MM.1S (cell line): ENCODE measurements around the gene TSGA10IP.

Source experiments
- DNase-seq: peaks from one replicate; pipeline ENCODE4 v3.0.0-alpha.2; 2015
- H2AFZ ChIP-seq: fragments of 300-600 bp; sonication (generic); 2 replicates; pipeline ENCODE4 v1.6.0; 2016; ENCODE audit warnings: antibody characterized with exemption, low read length
- H3F3A ChIP-seq: fragments of 300-600 bp; sonication (generic); 2 replicates; pipeline ENCODE4 v1.6.1; 2016; ENCODE audit warnings: mild to moderate bottlenecking, antibody characterized with exemption, low read length, moderate library complexity, mixed read lengths; ENCODE audit not compliant: insufficient read depth
- H3K27ac ChIP-seq: fragments of 300-600 bp; sonication (generic); 2 replicates; pipeline ENCODE4 v1.5.1; 2016; ENCODE audit warnings: mild to moderate bottlenecking, low read length
- H3K27me3 ChIP-seq: fragments of 300-600 bp; sonication (generic); replicated peaks from 2 replicates; pipeline ENCODE4 v1.6.0; 2016; ENCODE audit warnings: low read length; ENCODE audit not compliant: insufficient read depth
- H3K36me3 ChIP-seq: fragments of 300-600 bp; sonication (generic); replicated peaks from 2 replicates; pipeline ENCODE4 v1.6.1; 2016; ENCODE audit warnings: mild to moderate bottlenecking, low read length, mixed read lengths; ENCODE audit not compliant: insufficient read depth
- H3K4me1 ChIP-seq: fragments of 300-600 bp; sonication (generic); 2 replicates; pipeline ENCODE4 v1.6.1; 2016; ENCODE audit warnings: low read length, mixed read lengths
- H3K4me2 ChIP-seq: fragments of 300-600 bp; sonication (generic); 2 replicates; pipeline ENCODE4 v1.6.0; 2016; ENCODE audit warnings: low read depth, low read length
- H3K4me3 ChIP-seq: fragments of 300-600 bp; sonication (generic); 2 replicates; pipeline ENCODE4 v1.5.1; 2016; ENCODE audit warnings: low read length, mixed read lengths
- H3K79me2 ChIP-seq: fragments of 300-600 bp; sonication (generic); 2 replicates; pipeline ENCODE4 v1.6.1; 2016; ENCODE audit warnings: mixed run types, low read length, mixed read lengths
- H3K9ac ChIP-seq: fragments of 300-600 bp; sonication (generic); 2 replicates; pipeline ENCODE4 v1.6.1; 2016; ENCODE audit warnings: low read length, mixed read lengths
- H3K9me2 ChIP-seq: fragments of 300-600 bp; sonication (generic); replicated peaks from 2 replicates; pipeline ENCODE4 v1.6.1; 2016; ENCODE audit warnings: mild to moderate bottlenecking, low read length, mixed read lengths; ENCODE audit not compliant: insufficient read depth
- H3K9me3 ChIP-seq: fragments of 300-600 bp; sonication (generic); replicated peaks from 2 replicates; pipeline ENCODE4 v1.6.1; 2016; ENCODE audit warnings: mild to moderate bottlenecking, low read length, mixed read lengths; ENCODE audit not compliant: insufficient read depth
- H4K20me1 ChIP-seq: fragments of 300-600 bp; sonication (generic); 2 replicates; pipeline ENCODE4 v1.6.1; 2016; ENCODE audit warnings: mild to moderate bottlenecking, low read length, moderate library complexity, mixed read lengths; ENCODE audit not compliant: insufficient read depth
- CTCF ChIP-seq: fragments of 300-600 bp; sonication (generic); IDR thresholded peaks from 2 replicates; pipeline ENCODE4 v1.5.1; 2016; ENCODE audit warnings: antibody characterized with exemption, low read length, mixed read lengths
- EZH2 ChIP-seq: fragments of 300-600 bp; sonication (generic); optimal IDR thresholded peaks from 2 replicates; pipeline ENCODE3; 2017; ENCODE audit warnings: low read depth, mild to moderate bottlenecking, antibody characterized with exemption, low read length, mixed read lengths
- EZH2phosphoT487 ChIP-seq: fragments of 300-600 bp; sonication (generic); IDR thresholded peaks from 2 replicates; pipeline ENCODE4 v1.6.1; 2018; ENCODE audit warnings: antibody characterized with exemption, low read length

TSGA10IP gene

GRCh38 chr11:65932558-65932919 lies 12.7 kb upstream of the TSGA10IP start:
- Histone ChIP-seq H3K27ac (no peak overlapping the region), H3K4me2 (no peak overlapping the region), H3K9me2 (no peaks in the 10 kb centered on the region), H3F3A (peaks cover 17% of the 10 kb centered on the region), H3K9me3 (no peaks in the 10 kb centered on the region), H3K4me3 (no peak overlapping the region), H3K36me3 (no peaks in the 10 kb centered on the region), H3K9ac (no peak overlapping the region), H3K4me1 (peaks cover 15% of the 10 kb centered on the region), H2AFZ (no peak overlapping the region), H3K79me2 (no peaks in the 10 kb centered on the region), H4K20me1 (no peaks in the 10 kb centered on the region), H3K27me3 (no peaks in the 10 kb centered on the region)
- TF ChIP-seq EZH2 (no peak), CTCF (no peak), EZH2phosphoT487 (no peak)
- no peak for DNase-seq

GRCh38 chr11:65934014-65934413 lies 11.3 kb upstream of the TSGA10IP start:
- H4K20me1 ChIP-seq = no peaks in the 10 kb centered on the region
- no peaks in the 10 kb centered on the region for H3K27me3 ChIP-seq
- H3K9me3 ChIP-seq = no peaks in the 10 kb centered on the region
- H3F3A ChIP-seq = peaks cover 2% of the 10 kb centered on the region
- TF ChIP-seq EZH2 (no peak), CTCF (no peak), EZH2phosphoT487 (no peak)
- H3K9ac ChIP-seq = no peak overlapping the region
- H3K79me2 ChIP-seq = no peaks in the 10 kb centered on the region
- H3K4me2 ChIP-seq = no peak overlapping the region
- no peak overlapping the region for H3K27ac ChIP-seq
- H3K36me3 ChIP-seq = no peaks in the 10 kb centered on the region
- no peaks in the 10 kb centered on the region for H3K9me2 ChIP-seq
- H3K4me3 ChIP-seq = no peak overlapping the region
- peaks cover 3% of the 10 kb centered on the region for H3K4me1 ChIP-seq
- no peak overlapping the region for H2AFZ ChIP-seq
- no peak for DNase-seq

- Histone ChIP-seq H3K9me2 (no peaks in the 10 kb centered on the region), H3K4me3 (no peak overlapping the region), H3K9ac (no peak overlapping the region), H3K27me3 (no peaks in the 10 kb centered on the region), H3K4me1 (no peaks in the 10 kb centered on the region), H4K20me1 (no peaks in the 10 kb centered on the region), H3K36me3 (no peaks in the 10 kb centered on the region), H2AFZ (no peak overlapping the region), H3K27ac (no peak overlapping the region), H3F3A (no peaks in the 10 kb centered on the region), H3K4me2 (no peak overlapping the region), H3K9me3 (no peaks in the 10 kb centered on the region), H3K79me2 (no peaks in the 10 kb centered on the region)
- no peak for DNase-seq
- no peak for TF ChIP-seq EZH2
- TF ChIP-seq EZH2phosphoT487 = no peak
These were observed 7.5 kb upstream of the TSGA10IP start for GRCh38 chr11:65937766-65938165.

- H3K79me2 ChIP-seq = no peaks in the 10 kb centered on the region
- no peak overlapping the region for H3K9ac ChIP-seq
- H3K9me2 ChIP-seq = no peaks in the 10 kb centered on the region
- H3F3A ChIP-seq = no peaks in the 10 kb centered on the region
- no peak for TF ChIP-seq EZH2
- no peak for TF ChIP-seq EZH2phosphoT487
- TF ChIP-seq CTCF = no peak
- no peak for DNase-seq
- H3K36me3 ChIP-seq = no peaks in the 10 kb centered on the region
- H3K4me2 ChIP-seq = no peak overlapping the region
- H3K27me3 ChIP-seq = no peaks in the 10 kb centered on the region
- H3K27ac ChIP-seq = no peak overlapping the region
- no peaks in the 10 kb centered on the region for H3K9me3 ChIP-seq
- no peak overlapping the region for H2AFZ ChIP-seq
- H3K4me1 ChIP-seq = 0 out of 2 replicates have a peak, but pooled peaks cover 4% of the 10 kb centered on the region
- H4K20me1 ChIP-seq = no peaks in the 10 kb centered on the region
- no peak overlapping the region for H3K4me3 ChIP-seq
These were observed 3.5 kb upstream of the TSGA10IP start for GRCh38 chr11:65941720-65942310.
